ENCODE results near the gene PFDN4. TPM values are rescaled to one million over a fixed set of nuclear protein-coding genes. Genes with fewer than 3 reads are reported as not detected.

Gene PFDN4
- polyA plus RNA-seq, 1 experiment: 104 TPM

GRCh38 chr20:54212226-54212625, 4.3 kb downstream of the PFDN4 start:
- POLR2A ChIA-PET: interaction anchor here (0.6 kb wide), 1 partner anchor 90 kb away, joined by 6 read pairs; no protein-coding TSS in a partner anchor
- no peak for DNase-seq (ENCODE audit: low read depth, low spot score)
- Histone ChIP-seq H3K27me3 (ENCODE audit: control insufficient read depth, insufficient read depth, low read length) (no peaks in the 10 kb centered on the region), H3K27ac (ENCODE audit: low read depth, low read length) (no peak overlapping the region), H3K4me3 (ENCODE audit: low read depth, low read length) (no peak overlapping the region), H3K9me3 (ENCODE audit: control insufficient read depth, insufficient read depth, low read length) (no peaks in the 10 kb centered on the region)
- no peak for TF ChIP-seq CTCF (IDR thresholded peaks at IDR 0.05; ENCODE audit: low read depth, low read length)
- CTCF ChIA-PET: interaction anchor here (1.2 to 5.8 kb wide), 5 partner anchors 12 to 457 kb away, joined by 3 to 38 read pairs (median 6); no protein-coding TSS in a partner anchor

- Histone ChIP-seq H3K4me3 (ENCODE audit: low read depth, low read length) (no peak overlapping the region), H3K9me3 (ENCODE audit: control insufficient read depth, insufficient read depth, low read length) (no peaks in the 10 kb centered on the region), H3K27ac (ENCODE audit: low read depth, low read length) (no peak overlapping the region), H3K27me3 (ENCODE audit: control insufficient read depth, insufficient read depth, low read length) (no peaks in the 10 kb centered on the region)
- CTCF ChIA-PET: interaction anchor here (0.9 to 3.4 kb wide), 9 partner anchors 8 to 456 kb away, joined by 3 to 20 read pairs (median 6); no protein-coding TSS in a partner anchor
- POLR2A ChIA-PET: no interaction called here
- no peak for TF ChIP-seq CTCF (IDR thresholded peaks at IDR 0.05; ENCODE audit: low read depth, low read length)
- DNase-seq (ENCODE audit: low read depth, low spot score): no peak
Observed at GRCh38 chr20:54212871-54213270, 5.0 kb downstream of the PFDN4 start.

GRCh38 chr20:54214566-54214965, 6.7 kb downstream of the PFDN4 start:
- POLR2A ChIA-PET: interaction anchor here (0.6 kb wide), 1 partner anchor 93 kb away, joined by 3 read pairs; no protein-coding TSS in a partner anchor
- DNase-seq (ENCODE audit: low read depth, low spot score): no peak
- CTCF ChIA-PET: interaction anchor here (0.8 to 3.4 kb wide), 9 partner anchors 8 to 435 kb away, joined by 3 to 20 read pairs (median 8); no protein-coding TSS in a partner anchor
- no peak overlapping the region for H3K4me3 ChIP-seq (ENCODE audit: low read depth, low read length)
- no peaks in the 10 kb centered on the region for H3K27me3 ChIP-seq (ENCODE audit: control insufficient read depth, insufficient read depth, low read length)
- no peak for TF ChIP-seq CTCF (IDR thresholded peaks at IDR 0.05; ENCODE audit: low read depth, low read length)
- no peak overlapping the region for H3K27ac ChIP-seq (ENCODE audit: low read depth, low read length)
- no peaks in the 10 kb centered on the region for H3K9me3 ChIP-seq (ENCODE audit: control insufficient read depth, insufficient read depth, low read length)

GRCh38 chr20:54215157-54215789, 7.4 kb downstream of the PFDN4 start:
- H3K27ac ChIP-seq (ENCODE audit: low read depth, low read length): no peak overlapping the region
- no peak overlapping the region for H3K4me3 ChIP-seq (ENCODE audit: low read depth, low read length)
- H3K27me3 ChIP-seq (ENCODE audit: control insufficient read depth, insufficient read depth, low read length): no peaks in the 10 kb centered on the region
- TF ChIP-seq CTCF (IDR thresholded peaks at IDR 0.05; ENCODE audit: low read depth, low read length): no peak
- POLR2A ChIA-PET: interaction anchor here (0.6 kb wide), 1 partner anchor 94 kb away, joined by 3 read pairs; no protein-coding TSS in a partner anchor
- no peak for DNase-seq (ENCODE audit: low read depth, low spot score)
- CTCF ChIA-PET: interaction anchor here (0.7 to 3.4 kb wide), 4 partner anchors 15 to 432 kb away, joined by 3 to 20 read pairs (median 13); no protein-coding TSS in a partner anchor
- H3K9me3 ChIP-seq (ENCODE audit: control insufficient read depth, insufficient read depth, low read length): no peaks in the 10 kb centered on the region

- DNase-seq (ENCODE audit: low read depth, low spot score): no peak
- TF ChIP-seq CTCF (IDR thresholded peaks at IDR 0.05; ENCODE audit: low read depth, low read length): no peak
- H3K27ac ChIP-seq (ENCODE audit: low read depth, low read length): no peak overlapping the region
- no peak overlapping the region for H3K4me3 ChIP-seq (ENCODE audit: low read depth, low read length)
- no peaks in the 10 kb centered on the region for H3K9me3 ChIP-seq (ENCODE audit: control insufficient read depth, insufficient read depth, low read length)
- ChIA-PET POLR2A (no interaction called here), CTCF (interaction anchor here (3.6 to 8.3 kb wide), 3 partner anchors 8 to 432 kb away, joined by 41 to 126 read pairs (median 41); partner anchors contain the start of gene PFDN4)
- H3K27me3 ChIP-seq (ENCODE audit: control insufficient read depth, insufficient read depth, low read length): no peaks in the 10 kb centered on the region
Observed at GRCh38 chr20:54217762-54218161, 9.9 kb downstream of the PFDN4 start.

Data from AG04450 (cell line).